Mesenchymal stem cell (in vitro differentiated cells and primary cell): ENCODE measurements around the gene GMPPA.
A peak's percentile ranks its signal among the peaks of the same experiment; 100 is the strongest.

Experiments
- DNase-seq: peaks from one replicate; pipeline ENCODE4 v3.0.0-alpha.2; 2013
- H2AFZ ChIP-seq: one replicate; pipeline ENCODE4 v1.6.1; 2013; ENCODE audit warnings: low read depth, mild to moderate bottlenecking, control low read depth, inconsistent platforms, low read length, moderate library complexity
- H2AK5ac ChIP-seq: 2 replicates; pipeline ENCODE4 v1.6.1; 2013; ENCODE audit warnings: low read length, moderate library complexity, mild to moderate bottlenecking, inconsistent platforms; ENCODE audit not compliant: severe bottlenecking
- H2BK120ac ChIP-seq: one replicate; pipeline ENCODE4 v1.6.1; 2013; ENCODE audit warnings: low read depth, mild to moderate bottlenecking, inconsistent platforms, low read length, moderate library complexity
- H2BK12ac ChIP-seq, 2 experiments: one replicate each; pipeline ENCODE4 v1.6.1; 2013; ENCODE audit warnings: inconsistent platforms in 2 of 2, low read length in 2 of 2, mild to moderate bottlenecking in 2 of 2, moderate library complexity in 2 of 2, control low read depth in 1 of 2
- H2BK15ac ChIP-seq: one replicate; pipeline ENCODE4 v1.6.1; 2013; ENCODE audit warnings: mild to moderate bottlenecking, low read depth, inconsistent platforms; ENCODE audit not compliant: poor library complexity, severe bottlenecking
- H2BK5ac ChIP-seq: 2 replicates; pipeline ENCODE4 v1.6.1; 2013; ENCODE audit warnings: low read depth, mild to moderate bottlenecking, low read length, control low read depth, inconsistent platforms; ENCODE audit not compliant: poor library complexity, severe bottlenecking
- H3K14ac ChIP-seq, 2 experiments: one replicate each; pipeline ENCODE4 v1.6.1; 2013; ENCODE audit warnings: inconsistent platforms in 2 of 2, low read length in 2 of 2, control low read depth in 1 of 2, mild to moderate bottlenecking in 1 of 2, moderate library complexity in 1 of 2
- H3K18ac ChIP-seq, 2 experiments: one replicate each; pipeline ENCODE4 v1.6.1; 2013; ENCODE audit warnings: inconsistent platforms in 2 of 2, low read length in 2 of 2, control low read depth in 1 of 2, low read depth in 1 of 2, mild to moderate bottlenecking in 1 of 2
- H3K23ac ChIP-seq, 2 experiments: one replicate each; pipeline ENCODE4 v1.6.1; 2013; ENCODE audit warnings: inconsistent platforms in 2 of 2, low read length in 2 of 2, mild to moderate bottlenecking in 2 of 2, moderate library complexity in 2 of 2, control low read depth in 1 of 2
- H3K27ac ChIP-seq: 2 replicates; pipeline ENCODE4 v1.5.1; 2013; ENCODE audit warnings: mild to moderate bottlenecking, moderate library complexity, low read length, control low read depth, inconsistent platforms; ENCODE audit not compliant: poor library complexity, severe bottlenecking
- H3K27me3 ChIP-seq, 2 experiments: 2 replicates each; pipeline versions ENCODE4 v1.6.1 to v1.7.0; 2013; ENCODE audit warnings: low read length in 2 of 2, mild to moderate bottlenecking in 2 of 2, moderate library complexity in 2 of 2, control low read depth in 1 of 2, inconsistent platforms in 1 of 2; ENCODE audit not compliant: control insufficient read depth in 1 of 2, insufficient read depth in 1 of 2
- H3K36me3 ChIP-seq, 2 experiments: 2 replicates each; pipeline versions ENCODE4 v1.6.1 to v1.7.0; 2013; ENCODE audit warnings: low read length in 2 of 2, control low read depth in 1 of 2, inconsistent platforms in 1 of 2, low read depth in 1 of 2, mild to moderate bottlenecking in 1 of 2; ENCODE audit not compliant: insufficient read depth in 2 of 2, control insufficient read depth in 1 of 2
- H3K4ac ChIP-seq, 2 experiments: one replicate each; pipeline ENCODE4 v1.6.1; 2013; ENCODE audit warnings: inconsistent platforms in 2 of 2, low read length in 2 of 2, mild to moderate bottlenecking in 2 of 2, moderate library complexity in 2 of 2, control low read depth in 1 of 2, low read depth in 1 of 2
- H3K4me1 ChIP-seq: 2 replicates; pipeline ENCODE4 v1.6.1; 2013; ENCODE audit warnings: low read depth, low read length, control low read depth; ENCODE audit not compliant: control insufficient read depth, insufficient read depth
- H3K4me2 ChIP-seq: 2 replicates; pipeline ENCODE4 v1.6.1; 2013; ENCODE audit warnings: low read length, mild to moderate bottlenecking, inconsistent platforms; ENCODE audit not compliant: poor library complexity, severe bottlenecking
- H3K4me3 ChIP-seq, 2 experiments: 2 replicates each; pipeline versions ENCODE4 v1.5.1 to v1.7.0; 2013; ENCODE audit warnings: low read length in 2 of 2, mild to moderate bottlenecking in 2 of 2, control low read depth in 1 of 2, low read depth in 1 of 2; ENCODE audit not compliant: insufficient read depth in 1 of 2
- H3K79me1 ChIP-seq: replicated peaks from 2 replicates; pipeline ENCODE4 v1.6.1; 2013; ENCODE audit warnings: mild to moderate bottlenecking, control low read depth, low read length, inconsistent platforms; ENCODE audit not compliant: poor library complexity, severe bottlenecking
- H3K9ac ChIP-seq: 2 replicates; pipeline ENCODE4 v1.7.0; 2013; ENCODE audit warnings: mild to moderate bottlenecking, low read length, moderate library complexity
- H3K9me3 ChIP-seq: 2 replicates; pipeline ENCODE4 v1.7.0; 2013; ENCODE audit warnings: mild to moderate bottlenecking, low read length; ENCODE audit not compliant: control insufficient read depth
- H4K8ac ChIP-seq: one replicate; pipeline ENCODE4 v1.6.1; 2013; ENCODE audit warnings: inconsistent platforms, mild to moderate bottlenecking, low read length, moderate library complexity
- H4K91ac ChIP-seq: one replicate; pipeline ENCODE4 v1.6.1; 2013; ENCODE audit warnings: mild to moderate bottlenecking, low read length, inconsistent platforms
- WGBS: methylation state at CpG from one replicate; pipeline ENCODE4 v1.1.7; 2013; ENCODE audit warnings: mixed read lengths; 5-methylcytosine and 5-hydroxymethylcytosine counted together

GMPPA gene

GRCh38 chr2:219477815-219478214 is 20.9 kb upstream of the GMPPA start:
- Histone ChIP-seq H2BK12ac (no peak overlapping the region), H3K9ac (no peak overlapping the region), H3K4me2 (no peak overlapping the region), H4K8ac (no peak overlapping the region), H2BK5ac (no peak overlapping the region), H3K27me3 (no peaks in the 10 kb centered on the region), H3K36me3 (peaks cover 74 to 88% of the 10 kb centered on the region in 2 experiments), H3K14ac (no peak overlapping the region), H3K4me1 (peaks cover 9% of the 10 kb centered on the region), H2BK15ac (no peak overlapping the region), H3K4ac (no peak overlapping the region), H2AFZ (no peak overlapping the region), H3K4me3 (no peak overlapping the region), H3K79me1 (no peaks in the 10 kb centered on the region), H3K23ac (no peak overlapping the region), H4K91ac (no peak overlapping the region), H3K9me3 (no peaks in the 10 kb centered on the region), H2AK5ac (no peak overlapping the region), H2BK120ac (no peak overlapping the region), H3K18ac (no peak overlapping the region), H3K27ac (no peak overlapping the region)
- WGBS = 95% methylated on average over 14 of the region's 15 CpGs
- DNase-seq = no peak

DNA sequence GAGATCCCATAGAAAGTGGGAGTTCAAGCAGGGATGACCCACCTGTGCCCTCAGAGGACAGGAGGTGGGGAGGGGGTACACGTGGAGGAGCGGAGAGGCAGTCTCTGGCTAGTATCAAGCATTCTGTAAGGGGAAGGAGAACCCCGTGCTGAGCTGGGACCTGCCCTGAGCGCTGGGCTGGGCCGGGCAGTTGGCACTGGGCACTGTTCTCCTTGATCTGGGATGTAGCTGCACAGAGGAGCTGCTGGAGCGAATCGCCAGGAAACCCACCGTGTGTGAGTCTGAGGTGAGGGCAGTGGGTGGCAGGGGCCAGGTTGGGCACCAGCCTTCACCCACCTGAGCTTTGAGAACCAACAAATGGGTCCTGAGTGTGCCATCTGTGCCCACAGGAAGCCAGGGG is 19.8 kb upstream of the GMPPA start:
- Histone ChIP-seq H3K9ac (no peak overlapping the region), H2BK15ac (no peak overlapping the region), H2BK12ac (no peak overlapping the region), H3K23ac (no peak overlapping the region), H3K18ac (no peak overlapping the region), H3K79me1 (no peaks in the 10 kb centered on the region), H3K27me3 (peaks cover 0 to 2% of the 10 kb centered on the region in 2 experiments), H3K14ac (no peak overlapping the region), H4K8ac (no peak overlapping the region), H3K4me3 (no peak overlapping the region), H2AFZ (no peak overlapping the region), H3K27ac (no peak overlapping the region), H4K91ac (no peak overlapping the region), H3K36me3 (peaks cover 74 to 78% of the 10 kb centered on the region in 2 experiments), H2BK120ac (no peak overlapping the region), H3K4ac (no peak overlapping the region), H3K4me2 (no peak overlapping the region), H3K4me1 (peaks cover 13% of the 10 kb centered on the region), H2BK5ac (no peak overlapping the region), H2AK5ac (no peak overlapping the region), H3K9me3 (no peaks in the 10 kb centered on the region)
- WGBS = 96% methylated on average over 8 of the region's 8 CpGs
- DNase-seq = no peak

- H3K4me2 ChIP-seq = no peak overlapping the region
- H3K23ac ChIP-seq = no peak overlapping the region
- H2AFZ ChIP-seq = no peak overlapping the region
- H3K14ac ChIP-seq = no peak overlapping the region
- no peak overlapping the region for H4K91ac ChIP-seq
- no peak overlapping the region for H2BK120ac ChIP-seq
- no peak overlapping the region for H3K18ac ChIP-seq
- H2BK15ac ChIP-seq = no peak overlapping the region
- DNase-seq = no peak
- H3K79me1 ChIP-seq = no peaks in the 10 kb centered on the region
- H4K8ac ChIP-seq = no peak overlapping the region
- peak overlapping the region in 1 of 2 experiments; percentile 22 for H3K4me3 ChIP-seq
- H3K27me3 ChIP-seq = peaks cover 3 to 8% of the 10 kb centered on the region in 2 experiments
- no peaks in the 10 kb centered on the region for H3K9me3 ChIP-seq
- 91% methylated on average over 8 of the region's 8 CpGs for WGBS
- no peak overlapping the region for H3K4ac ChIP-seq
- no peak overlapping the region for H2AK5ac ChIP-seq
- no peak overlapping the region for H3K27ac ChIP-seq
- H3K9ac ChIP-seq = no peak overlapping the region
- no peak overlapping the region for H2BK5ac ChIP-seq
- H3K4me1 ChIP-seq = peaks cover 24% of the 10 kb centered on the region
- H3K36me3 ChIP-seq = peaks cover 68 to 71% of the 10 kb centered on the region in 2 experiments
- H2BK12ac ChIP-seq = no peak overlapping the region
Measured at GRCh38 chr2:219480004-219480403, 18.7 kb upstream of the GMPPA start.

GRCh38 chr2:219482674-219483405 is 15.9 kb upstream of the GMPPA start:
- Histone ChIP-seq H2AFZ (no peak overlapping the region), H3K27me3 (peaks cover 3 to 19% of the 10 kb centered on the region in 2 experiments), H4K8ac (no peak overlapping the region), H3K9ac (no peak overlapping the region), H3K27ac (no peak overlapping the region), H3K23ac (no peak overlapping the region), H3K9me3 (no peaks in the 10 kb centered on the region), H2BK120ac (no peak overlapping the region), H2BK5ac (no peak overlapping the region), H2BK15ac (no peak overlapping the region), H3K4me2 (no peak overlapping the region), H3K36me3 (peaks cover 53 to 72% of the 10 kb centered on the region in 2 experiments), H3K14ac (no peak overlapping the region), H3K18ac (no peak overlapping the region), H2BK12ac (no peak overlapping the region), H3K4me3 (no peak overlapping the region), H2AK5ac (no peak overlapping the region), H4K91ac (no peak overlapping the region), H3K79me1 (no peaks in the 10 kb centered on the region), H3K4me1 (peaks cover 28% of the 10 kb centered on the region), H3K4ac (no peak overlapping the region)
- DNase-seq = no peak
- 77% methylated on average over 17 of the region's 17 CpGs for WGBS
